SU-DHL-6 (cell line): ENCODE results near the gene CRYAB.

Source experiments
- EZH2phosphoT487 ChIP-seq: fragments of 200-600 bp; sonication (generic), shearing (Covaris generic); conservative IDR thresholded peaks from 2 replicates; pipeline ENCODE4 v1.6.1; 2018; ENCODE audit warnings: mild to moderate bottlenecking, antibody characterized with exemption, low read length, moderate library complexity, mixed read lengths
- TF ChIP-seq, protein P1 (sequence below): fragments of 200-600 bp; sonication (generic); IDR thresholded peaks from one replicate; pipeline ENCODE4 v1.5.1; 2017; ENCODE audit warnings: antibody characterized with exemption, mild to moderate bottlenecking, low read length, moderate library complexity; ENCODE audit not compliant: insufficient read depth, poor library complexity, severe bottlenecking

DNA sequence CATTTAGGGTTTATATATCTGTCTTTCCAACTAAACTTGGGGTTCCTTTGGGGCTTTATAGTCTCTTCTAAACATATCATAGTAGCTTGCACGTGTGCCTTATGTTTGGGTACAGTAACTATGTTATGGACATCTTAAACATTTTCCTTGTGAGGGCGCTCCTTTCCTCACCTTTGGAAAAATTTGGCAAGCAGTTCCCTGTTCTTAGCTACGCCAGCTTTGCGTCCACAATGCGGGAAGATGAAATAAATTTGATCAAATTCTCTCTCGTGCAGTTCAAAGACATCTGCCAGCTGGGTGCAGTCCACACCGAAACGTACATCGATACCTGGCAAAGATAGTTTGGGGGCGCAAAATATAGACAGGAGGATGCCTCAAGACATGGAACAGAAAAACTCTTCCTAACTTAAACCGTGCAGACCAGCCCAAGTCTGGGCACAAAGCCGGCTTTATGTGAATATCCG lies 33.2 kb downstream of the CRYAB start:
- TF ChIP-seq, protein P1, sequence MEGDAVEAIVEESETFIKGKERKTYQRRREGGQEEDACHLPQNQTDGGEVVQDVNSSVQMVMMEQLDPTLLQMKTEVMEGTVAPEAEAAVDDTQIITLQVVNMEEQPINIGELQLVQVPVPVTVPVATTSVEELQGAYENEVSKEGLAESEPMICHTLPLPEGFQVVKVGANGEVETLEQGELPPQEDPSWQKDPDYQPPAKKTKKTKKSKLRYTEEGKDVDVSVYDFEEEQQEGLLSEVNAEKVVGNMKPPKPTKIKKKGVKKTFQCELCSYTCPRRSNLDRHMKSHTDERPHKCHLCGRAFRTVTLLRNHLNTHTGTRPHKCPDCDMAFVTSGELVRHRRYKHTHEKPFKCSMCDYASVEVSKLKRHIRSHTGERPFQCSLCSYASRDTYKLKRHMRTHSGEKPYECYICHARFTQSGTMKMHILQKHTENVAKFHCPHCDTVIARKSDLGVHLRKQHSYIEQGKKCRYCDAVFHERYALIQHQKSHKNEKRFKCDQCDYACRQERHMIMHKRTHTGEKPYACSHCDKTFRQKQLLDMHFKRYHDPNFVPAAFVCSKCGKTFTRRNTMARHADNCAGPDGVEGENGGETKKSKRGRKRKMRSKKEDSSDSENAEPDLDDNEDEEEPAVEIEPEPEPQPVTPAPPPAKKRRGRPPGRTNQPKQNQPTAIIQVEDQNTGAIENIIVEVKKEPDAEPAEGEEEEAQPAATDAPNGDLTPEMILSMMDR = no peak
- no peak for TF ChIP-seq EZH2phosphoT487
